Stimulated activated CD4-positive, alpha-beta T cell treated with anti-CD3 and anti-CD28 coated beads, Interleukin-1b, Interleukin-23, amount 100 ng/mL, for 48 hours (primary cell): ENCODE data around the gene TLR1.
"Not testable (repeated sequence)": the region's sequence is repeated elsewhere in the genome, so short reads cannot be mapped to it uniquely, and the experiment has no call there.

ENCODE experiments used
- DNase-seq: peaks from one replicate; pipeline ENCODE4 v3.0.0-alpha.2; 2020

The TLR1 gene

GRCh38 chr4:38770281-38770680 lies 34.3 kb downstream of the TLR1 start:
- not testable (repeated sequence) for DNase-seq

GRCh38 chr4:38769857-38770256 lies 34.7 kb downstream of the TLR1 start:
- no peak for DNase-seq

GRCh38 chr4:38769441-38769840 lies 35.1 kb downstream of the TLR1 start:
- no peak for DNase-seq

GRCh38 chr4:38768968-38769394 lies 35.6 kb downstream of the TLR1 start:
- DNase-seq, result no peak

- not testable (repeated sequence) for DNase-seq
Observed at GRCh38 chr4:38766940-38767339, 37.7 kb downstream of the TLR1 start.

GRCh38 chr4:38765382-38765781 lies 39.2 kb downstream of the TLR1 start:
- DNase-seq, result no peak

GRCh38 chr4:38764277-38764676 lies 40.3 kb downstream of the TLR1 start:
- DNase-seq, result no peak

GRCh38 chr4:38762560-38762959 lies 42.0 kb downstream of the TLR1 start:
- DNase-seq, result no peak

- DNase-seq, result no peak
Observed at GRCh38 chr4:38759790-38760122, 44.8 kb downstream of the TLR1 start.

- DNase-seq, result peak; percentile 47
Observed at GRCh38 chr4:38759113-38759789, 45.3 kb downstream of the TLR1 start.

- DNase-seq, result no peak
Observed at GRCh38 chr4:38757945-38758600, 46.5 kb downstream of the TLR1 start.

- no peak for DNase-seq
Observed at GRCh38 chr4:38752941-38753806, 51.4 kb downstream of the TLR1 start.

- no peak for DNase-seq
Observed at GRCh38 chr4:38752372-38752940, 52.1 kb downstream of the TLR1 start.

GRCh38 chr4:38751341-38752010 lies 53.1 kb downstream of the TLR1 start:
- DNase-seq, result no peak

GRCh38 chr4:38749336-38749735 lies 55.3 kb downstream of the TLR1 start:
- DNase-seq, result no peak

GRCh38 chr4:38747629-38748028 lies 57.0 kb downstream of the TLR1 start:
- DNase-seq, result no peak
